ENCODE measurements around the gene OR8D1.
"Not testable (repeated sequence)": the region's sequence is repeated elsewhere in the genome, so short reads cannot be mapped to it uniquely, and the experiment has no call there.

OR8D1 gene

DNA sequence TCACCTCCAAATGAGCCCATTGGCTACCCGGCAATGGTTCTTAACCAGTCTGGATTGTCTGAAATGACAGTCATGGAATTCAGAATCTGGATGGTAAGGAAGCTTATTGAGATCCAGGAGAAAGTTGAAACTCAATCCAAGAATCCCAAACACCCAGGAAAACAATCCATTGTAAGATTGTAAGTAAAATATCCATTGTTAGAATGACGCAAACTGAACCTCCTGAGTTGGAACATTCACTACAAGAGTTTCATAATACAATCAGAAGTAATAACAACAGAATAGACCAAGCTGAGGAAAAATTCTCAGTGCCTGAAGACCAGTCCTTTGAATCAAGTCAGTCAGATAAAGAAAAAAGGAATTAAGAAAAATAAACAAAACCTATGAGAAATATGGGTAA lies 35.5 kb downstream of the OR8D1 start:
- DNase-seq = no peak

DNA sequence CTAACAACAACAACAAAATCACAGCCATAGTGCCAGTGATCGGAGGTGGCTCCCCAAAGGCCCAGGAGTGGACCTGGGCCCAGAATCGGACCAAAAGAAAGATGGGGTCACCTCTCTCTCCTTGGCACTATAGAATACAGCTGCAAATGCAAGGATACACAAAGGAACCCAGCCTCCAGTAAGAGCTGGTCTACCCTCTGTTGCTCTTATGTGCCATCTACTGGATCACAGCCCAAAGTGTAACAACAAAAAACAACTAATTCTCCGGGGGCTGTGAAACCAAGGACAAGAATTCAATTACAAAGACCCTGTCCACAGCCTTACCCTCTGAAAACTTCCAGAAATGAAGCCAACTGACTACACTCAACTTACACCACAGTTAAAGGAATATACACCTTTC lies 35.9 kb downstream of the OR8D1 start:
- DNase-seq = no peak

GRCh38 chr11:124277207-124277606 lies 36.5 kb downstream of the OR8D1 start:
- DNase-seq = no peak

- DNase-seq = no peak
These were observed 37.7 kb downstream of the OR8D1 start for GRCh38 chr11:124276081-124276480.

DNA sequence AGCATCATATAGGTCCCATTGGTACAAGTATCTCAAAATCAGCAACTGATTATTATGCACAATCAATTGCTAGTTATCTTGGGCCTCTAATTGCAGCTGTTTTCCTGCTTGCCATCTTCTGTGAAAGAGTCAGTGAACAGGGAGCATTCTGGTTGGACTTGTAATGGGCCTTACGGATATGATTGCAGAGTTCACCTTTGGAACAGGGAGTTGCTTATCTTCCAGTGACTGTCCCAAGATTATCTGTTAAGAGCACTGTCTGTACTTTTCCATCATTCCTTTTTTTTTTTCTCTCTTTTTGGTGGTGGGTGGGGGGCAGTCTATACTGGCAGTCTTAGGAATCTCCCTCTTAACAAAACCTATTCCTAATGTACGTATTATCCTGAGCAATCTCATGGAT lies 39.7 kb downstream of the OR8D1 start:
- DNase-seq = no peak

GRCh38 chr11:124270886-124271285 lies 42.9 kb downstream of the OR8D1 start:
- not testable (repeated sequence) for DNase-seq

- DNase-seq = not testable (repeated sequence)
These were observed 48.7 kb downstream of the OR8D1 start for GRCh38 chr11:124265041-124265440.

DNA sequence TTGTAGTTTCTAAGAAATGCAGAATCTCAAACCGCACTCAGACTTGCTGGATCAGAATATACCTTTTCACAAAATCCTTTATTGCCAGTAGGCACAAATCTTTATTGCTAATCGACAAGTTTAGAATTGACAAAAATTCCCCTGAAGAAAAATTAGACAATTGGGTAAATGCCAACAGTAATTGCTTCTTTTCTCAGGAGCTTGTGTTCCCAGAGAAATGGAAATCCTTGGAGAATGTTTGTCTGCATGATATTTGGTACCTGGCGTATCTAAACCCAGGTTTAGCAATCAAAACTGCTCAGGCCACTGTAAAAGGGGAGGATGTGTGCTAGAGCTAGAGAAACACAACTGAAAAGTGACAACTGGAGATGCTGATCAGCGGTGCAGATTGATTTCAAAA lies 57.7 kb downstream of the OR8D1 start, which contains the start of gene OR8G5:
Gene OR8G5, plus strand, starts transcription at position 301 of the 400 bp plus-strand sequence. CDS start 8,556 bp downstream, outside the sequence.
- DNase-seq = no peak
